Measurements from ENCODE around the gene CAB39. TPM values are rescaled to one million over a fixed set of nuclear protein-coding genes. Genes with fewer than 3 reads are reported as not detected.

The CAB39 gene
- total RNA-seq, 1 experiment from 2014 or later = 39.9 TPM

DNA sequence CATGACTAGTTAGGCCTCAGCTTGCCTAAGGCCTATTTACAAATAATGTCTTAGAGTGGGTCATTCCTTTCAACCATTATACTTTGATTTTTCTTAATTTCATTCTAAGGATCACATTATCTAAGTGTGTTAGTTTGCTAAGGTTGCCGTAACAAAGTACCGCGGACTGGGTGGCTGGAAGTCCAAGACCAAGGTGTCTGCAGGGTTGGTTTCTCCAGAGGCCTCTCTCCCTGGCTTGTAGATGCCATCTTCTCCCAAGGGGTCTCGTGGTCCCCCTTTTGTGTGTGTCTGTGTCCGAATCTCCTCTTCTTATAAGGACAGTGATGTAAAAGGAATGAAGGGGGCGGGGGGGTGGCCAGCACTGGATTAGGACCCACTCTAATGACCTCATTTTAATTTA lies 133.7 kb downstream of the CAB39 start:
- H3K36me3 ChIP-seq (ENCODE audit: control insufficient read depth, insufficient read depth, low read length) = no peaks in the 10 kb centered on the region
- TF ChIP-seq POLR2AphosphoS5 (IDR thresholded peaks at IDR 0.05; ENCODE audit: low read depth, low read length) = no peak
- TF ChIP-seq, protein P1, sequence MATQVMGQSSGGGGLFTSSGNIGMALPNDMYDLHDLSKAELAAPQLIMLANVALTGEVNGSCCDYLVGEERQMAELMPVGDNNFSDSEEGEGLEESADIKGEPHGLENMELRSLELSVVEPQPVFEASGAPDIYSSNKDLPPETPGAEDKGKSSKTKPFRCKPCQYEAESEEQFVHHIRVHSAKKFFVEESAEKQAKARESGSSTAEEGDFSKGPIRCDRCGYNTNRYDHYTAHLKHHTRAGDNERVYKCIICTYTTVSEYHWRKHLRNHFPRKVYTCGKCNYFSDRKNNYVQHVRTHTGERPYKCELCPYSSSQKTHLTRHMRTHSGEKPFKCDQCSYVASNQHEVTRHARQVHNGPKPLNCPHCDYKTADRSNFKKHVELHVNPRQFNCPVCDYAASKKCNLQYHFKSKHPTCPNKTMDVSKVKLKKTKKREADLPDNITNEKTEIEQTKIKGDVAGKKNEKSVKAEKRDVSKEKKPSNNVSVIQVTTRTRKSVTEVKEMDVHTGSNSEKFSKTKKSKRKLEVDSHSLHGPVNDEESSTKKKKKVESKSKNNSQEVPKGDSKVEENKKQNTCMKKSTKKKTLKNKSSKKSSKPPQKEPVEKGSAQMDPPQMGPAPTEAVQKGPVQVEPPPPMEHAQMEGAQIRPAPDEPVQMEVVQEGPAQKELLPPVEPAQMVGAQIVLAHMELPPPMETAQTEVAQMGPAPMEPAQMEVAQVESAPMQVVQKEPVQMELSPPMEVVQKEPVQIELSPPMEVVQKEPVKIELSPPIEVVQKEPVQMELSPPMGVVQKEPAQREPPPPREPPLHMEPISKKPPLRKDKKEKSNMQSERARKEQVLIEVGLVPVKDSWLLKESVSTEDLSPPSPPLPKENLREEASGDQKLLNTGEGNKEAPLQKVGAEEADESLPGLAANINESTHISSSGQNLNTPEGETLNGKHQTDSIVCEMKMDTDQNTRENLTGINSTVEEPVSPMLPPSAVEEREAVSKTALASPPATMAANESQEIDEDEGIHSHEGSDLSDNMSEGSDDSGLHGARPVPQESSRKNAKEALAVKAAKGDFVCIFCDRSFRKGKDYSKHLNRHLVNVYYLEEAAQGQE (IDR thresholded peaks at IDR 0.05; ENCODE audit: insufficient read depth in 1 of 2, low read depth in 2 of 2, low read length in 1 of 2) = no peak
- TF ChIP-seq SIN3A (IDR thresholded peaks at IDR 0.05; ENCODE audit: borderline replicate concordance, insufficient read depth, low read depth, low read length) = no peak
- no peak for DNase-seq (ENCODE audit: low read depth, low spot score)
- in situ Hi-C loops (cut with HindIII; ENCODE audit: low pct_unique_long_range_greater_than_20kb, low sequenced_read_pairs) = no loop called here
- ATAC-seq = no peak
- POLR2A ChIA-PET = interaction anchor here (0.9 kb wide), 1 partner anchor 21 kb away, joined by 5 read pairs; no protein-coding TSS in a partner anchor
- H3K27ac ChIP-seq (ENCODE audit: low read length) = no peak overlapping the region
- H3K9me3 ChIP-seq (ENCODE audit: control insufficient read depth, insufficient read depth, low read depth, low read length) = no peaks in the 10 kb centered on the region
- H3K27me3 ChIP-seq (ENCODE audit: control insufficient read depth, insufficient read depth, low read length) = peaks cover 9% of the 10 kb centered on the region; the same call in 1 of the 2 replicates
- H3K4me3 ChIP-seq (ENCODE audit: low read depth in 2 of 2, low read length in 2 of 2) = no peak overlapping the region
- CTCF ChIA-PET = no interaction called here
- intact Hi-C loops (cut with micrococcal nuclease; ENCODE audit: unreplicated experiment) = no loop called here
- H3K4me1 ChIP-seq (ENCODE audit: control insufficient read depth, insufficient read depth, low read length) = no peaks in the 10 kb centered on the region; the same call in 1 of the 2 replicates
- BruUV-seq (replicated peaks) = no TSS peak

DNA sequence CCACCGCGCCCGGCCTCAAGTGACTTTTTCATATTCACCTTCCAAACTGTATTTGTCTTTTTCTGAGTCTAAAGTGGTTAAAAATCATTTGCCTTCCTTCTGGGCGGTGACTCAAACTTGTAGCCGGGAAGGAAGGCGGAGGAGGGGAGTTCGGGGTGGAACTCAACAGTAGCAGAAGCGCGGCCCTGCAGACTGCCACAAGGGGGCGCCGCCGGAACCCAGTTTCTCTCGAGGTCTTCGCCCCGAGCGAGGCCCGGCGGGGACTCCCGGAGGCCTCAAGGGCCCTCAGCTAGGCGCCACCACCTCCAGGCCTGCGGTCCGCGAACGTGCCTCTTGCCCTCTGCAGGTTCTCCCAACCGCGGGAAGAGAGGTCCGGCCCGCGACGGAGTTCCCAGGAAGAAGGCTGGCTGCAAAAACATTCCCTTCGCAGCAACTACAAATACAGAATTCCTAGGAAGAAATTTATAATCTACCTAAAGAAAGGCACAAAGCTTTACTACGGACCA lies 135.3 kb downstream of the CAB39 start:
- H3K27me3 ChIP-seq (ENCODE audit: control insufficient read depth, insufficient read depth, low read length) = peaks cover 7% of the 10 kb centered on the region; the same call in 1 of the 2 replicates
- ATAC-seq (peak; percentile 98), DNase-seq (ENCODE audit: low read depth, low spot score) (no peak)
- no peak overlapping the region for H3K27ac ChIP-seq (ENCODE audit: low read length)
- TF ChIP-seq SIN3A (IDR thresholded peaks at IDR 0.05; ENCODE audit: borderline replicate concordance, insufficient read depth, low read depth, low read length) (no peak), POLR2AphosphoS5 (IDR thresholded peaks at IDR 0.05; ENCODE audit: low read depth, low read length) (no peak), TCF7L2 (IDR thresholded peaks at IDR 0.05; ENCODE audit: low read depth, low read length) (no peak)
- TF ChIP-seq, protein P2, sequence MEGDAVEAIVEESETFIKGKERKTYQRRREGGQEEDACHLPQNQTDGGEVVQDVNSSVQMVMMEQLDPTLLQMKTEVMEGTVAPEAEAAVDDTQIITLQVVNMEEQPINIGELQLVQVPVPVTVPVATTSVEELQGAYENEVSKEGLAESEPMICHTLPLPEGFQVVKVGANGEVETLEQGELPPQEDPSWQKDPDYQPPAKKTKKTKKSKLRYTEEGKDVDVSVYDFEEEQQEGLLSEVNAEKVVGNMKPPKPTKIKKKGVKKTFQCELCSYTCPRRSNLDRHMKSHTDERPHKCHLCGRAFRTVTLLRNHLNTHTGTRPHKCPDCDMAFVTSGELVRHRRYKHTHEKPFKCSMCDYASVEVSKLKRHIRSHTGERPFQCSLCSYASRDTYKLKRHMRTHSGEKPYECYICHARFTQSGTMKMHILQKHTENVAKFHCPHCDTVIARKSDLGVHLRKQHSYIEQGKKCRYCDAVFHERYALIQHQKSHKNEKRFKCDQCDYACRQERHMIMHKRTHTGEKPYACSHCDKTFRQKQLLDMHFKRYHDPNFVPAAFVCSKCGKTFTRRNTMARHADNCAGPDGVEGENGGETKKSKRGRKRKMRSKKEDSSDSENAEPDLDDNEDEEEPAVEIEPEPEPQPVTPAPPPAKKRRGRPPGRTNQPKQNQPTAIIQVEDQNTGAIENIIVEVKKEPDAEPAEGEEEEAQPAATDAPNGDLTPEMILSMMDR (IDR thresholded peaks at IDR 0.05) = peak; percentile 98
- TF ChIP-seq, protein P1 (IDR thresholded peaks at IDR 0.05; ENCODE audit: insufficient read depth in 1 of 2, low read depth in 2 of 2, low read length in 1 of 2) = no peak
- CTCF ChIA-PET = interaction anchor here (0.5 to 2.6 kb wide), 4 partner anchors 8 to 1544 kb away, joined by 4 to 8 read pairs (median 4); no protein-coding TSS in a partner anchor
- in situ Hi-C loops (cut with HindIII; ENCODE audit: low pct_unique_long_range_greater_than_20kb, low sequenced_read_pairs) = no loop called here
- H3K4me3 ChIP-seq (ENCODE audit: low read depth in 2 of 2, low read length in 2 of 2) = peak overlapping the region; percentile 23 to 42
- BruUV-seq (replicated peaks) = no TSS peak
- H3K4me1 ChIP-seq (ENCODE audit: control insufficient read depth, insufficient read depth, low read length) = no peaks in the 10 kb centered on the region; the same call in 1 of the 2 replicates
- POLR2A ChIA-PET = interaction anchor here (0.6 kb wide), 1 partner anchor 17 kb away, joined by 3 read pairs; the partner anchor contains the start of gene ITM2C
- H3K36me3 ChIP-seq (ENCODE audit: control insufficient read depth, insufficient read depth, low read length) = no peaks in the 10 kb centered on the region
- no peaks in the 10 kb centered on the region for H3K9me3 ChIP-seq (ENCODE audit: control insufficient read depth, insufficient read depth, low read depth, low read length)
- intact Hi-C loops (cut with micrococcal nuclease; ENCODE audit: unreplicated experiment) = no loop called here
